ENCODE measurements around the gene GYS1.
A peak's percentile ranks its signal among the peaks of the same experiment; 100 is the strongest.

Gene GYS1

GRCh38 chr19:48955308-48955958 is 37.7 kb downstream of the GYS1 start:
- peaks cover 19% of the 10 kb centered on the region for H3K4me1 Mint-ChIP-seq
- peaks cover 10% of the 10 kb centered on the region for H3K36me3 Mint-ChIP-seq

DNA sequence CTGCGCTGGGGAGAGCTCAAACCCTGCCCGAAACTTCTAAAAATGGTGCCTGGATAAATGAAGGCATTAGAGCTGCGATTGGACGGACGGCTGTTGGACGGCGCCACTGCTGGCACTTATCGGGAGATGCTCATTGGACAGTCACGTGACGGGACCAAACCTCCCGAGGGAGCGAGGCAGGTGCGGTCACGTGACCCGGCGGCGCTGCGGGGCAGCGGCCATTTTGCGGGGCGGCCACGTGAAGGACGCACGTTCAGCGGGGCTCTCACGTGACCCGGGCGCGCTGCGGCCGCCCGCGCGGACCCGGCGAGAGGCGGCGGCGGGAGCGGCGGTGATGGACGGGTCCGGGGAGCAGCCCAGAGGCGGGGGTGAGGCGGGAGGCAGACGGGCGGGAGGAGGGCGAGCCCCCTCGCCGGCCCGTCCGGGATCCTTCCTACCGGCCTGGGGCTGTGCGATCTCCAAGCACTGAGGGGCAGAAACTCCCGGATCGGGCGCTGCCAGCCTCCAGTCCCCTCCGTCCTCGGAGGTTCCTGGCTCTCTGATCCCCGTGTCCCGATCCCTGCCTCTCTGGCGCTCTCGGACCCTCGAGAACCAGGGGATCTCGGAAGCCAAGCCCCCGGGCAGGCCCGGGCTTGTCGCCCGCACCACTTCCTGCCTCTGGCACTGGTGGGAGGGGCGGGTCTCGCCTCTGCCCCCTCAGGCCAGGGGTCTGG is 38.4 kb downstream of the GYS1 start, which contains the start of gene BAX:
Gene BAX, plus strand, starts transcription at position 281 of the 713 bp plus-strand sequence. Its CDS starts 54 bp downstream, at position 335.
- Mint-ChIP-seq H3K27me3 (no peaks in the 10 kb centered on the region), H3K4me1 (peaks cover 19% of the 10 kb centered on the region), H3K36me3 (peaks cover 10% of the 10 kb centered on the region), H3K9me3 (no peaks in the 10 kb centered on the region), H3K27ac (peak within 1 kb of the TSS; percentile 26), H3K4me3 (peak within 1 kb of the TSS; percentile 94)
- peak; percentile 85 to 86 for DNase-seq (ENCODE audit: low spot score in 2 of 2)
- ATAC-seq (ENCODE audit: low read depth): peak; percentile 94

More at GRCh38 chr19:48955308-48955958, 37.7 kb downstream of the GYS1 start:
- Mint-ChIP-seq H3K27ac (peak overlapping the region; percentile 26), H3K4me3 (peak overlapping the region; percentile 94), H3K9me3 (no peaks in the 10 kb centered on the region), H3K27me3 (no peaks in the 10 kb centered on the region)
- DNase-seq (ENCODE audit: low spot score in 2 of 2) (no peak), ATAC-seq (ENCODE audit: low read depth) (no peak)

DNA sequence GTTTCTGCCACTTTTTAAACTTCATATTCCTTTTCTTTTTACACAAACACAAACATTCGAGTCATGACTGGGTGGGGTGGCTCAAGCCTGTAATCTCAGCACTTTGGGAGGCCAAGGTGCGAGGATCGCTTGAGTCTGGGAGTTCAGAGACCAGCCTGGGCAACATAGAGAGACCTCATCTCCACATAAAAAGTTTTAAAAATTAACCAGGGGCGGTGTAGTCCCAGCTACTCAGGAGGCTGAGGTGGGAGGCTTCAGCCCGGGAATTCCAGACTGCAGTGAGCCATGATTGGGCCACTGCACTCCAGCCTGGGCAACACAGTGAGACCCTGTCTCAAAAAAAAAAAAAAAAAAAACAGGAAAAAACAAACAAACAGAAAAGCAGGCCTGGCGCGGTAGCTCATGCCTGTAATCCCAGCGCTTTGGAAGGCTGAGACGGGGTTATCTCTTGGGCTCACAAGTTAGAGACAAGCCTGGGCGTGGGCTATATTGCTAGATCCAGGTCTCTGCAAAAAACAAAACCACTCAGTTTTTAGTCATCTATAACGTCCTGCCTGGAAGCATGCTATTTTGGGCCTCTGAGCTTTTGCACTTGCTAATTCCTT is 39.0 kb downstream of the GYS1 start:
- Mint-ChIP-seq H3K9me3 (no peaks in the 10 kb centered on the region), H3K36me3 (peaks cover 10% of the 10 kb centered on the region), H3K4me3 (peak overlapping the region; percentile 94), H3K27me3 (no peaks in the 10 kb centered on the region), H3K4me1 (peaks cover 19% of the 10 kb centered on the region), H3K27ac (no peak overlapping the region)
- no peak for ATAC-seq (ENCODE audit: low read depth)
- no peak for DNase-seq (ENCODE audit: low spot score in 2 of 2)

DNA sequence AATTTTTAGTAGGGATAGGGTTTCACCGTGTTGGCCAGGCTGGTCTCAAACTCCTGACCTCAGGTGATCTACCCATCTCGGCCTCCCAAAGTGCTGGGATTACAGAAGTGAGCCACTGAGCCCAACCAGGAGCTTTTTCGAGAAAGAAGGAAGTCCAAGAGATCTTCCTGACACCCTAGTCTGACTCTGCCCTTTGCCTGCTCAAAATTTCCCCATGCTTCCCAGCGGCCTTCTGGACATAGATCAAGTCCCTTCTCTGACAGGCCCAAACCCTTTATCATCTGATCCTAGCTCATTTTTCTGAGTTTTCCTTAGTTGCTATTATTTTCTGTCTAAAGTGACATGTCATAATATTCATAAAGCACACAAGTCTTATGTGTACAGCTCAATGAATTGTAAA is 40.0 kb downstream of the GYS1 start:
- Mint-ChIP-seq H3K36me3 (peaks cover 7% of the 10 kb centered on the region), H3K9me3 (peaks cover 1% of the 10 kb centered on the region), H3K4me1 (peaks cover 16% of the 10 kb centered on the region), H3K4me3 (no peak overlapping the region), H3K27me3 (no peaks in the 10 kb centered on the region), H3K27ac (no peak overlapping the region)
- DNase-seq (ENCODE audit: low spot score in 2 of 2) (no peak), ATAC-seq (ENCODE audit: low read depth) (no peak)

- Mint-ChIP-seq H3K4me3 (no peak overlapping the region), H3K36me3 (no peaks in the 10 kb centered on the region), H3K4me1 (peaks cover 9% of the 10 kb centered on the region), H3K9me3 (peaks cover 1% of the 10 kb centered on the region), H3K27ac (no peak overlapping the region), H3K27me3 (no peaks in the 10 kb centered on the region)
- ATAC-seq (ENCODE audit: low read depth) (no peak), DNase-seq (ENCODE audit: low spot score in 2 of 2) (no peak)
Observed at GRCh38 chr19:48950830-48951519, 42.1 kb downstream of the GYS1 start.

- Mint-ChIP-seq H3K4me1 (peaks cover 3% of the 10 kb centered on the region), H3K9me3 (peaks cover 1% of the 10 kb centered on the region), H3K36me3 (no peaks in the 10 kb centered on the region), H3K27me3 (no peaks in the 10 kb centered on the region), H3K4me3 (no peak overlapping the region), H3K27ac (no peak overlapping the region)
- no peak for DNase-seq (ENCODE audit: low spot score in 2 of 2)
- no peak for ATAC-seq (ENCODE audit: low read depth)
Observed at GRCh38 chr19:48950159-48950558, 43.0 kb downstream of the GYS1 start.

DNA sequence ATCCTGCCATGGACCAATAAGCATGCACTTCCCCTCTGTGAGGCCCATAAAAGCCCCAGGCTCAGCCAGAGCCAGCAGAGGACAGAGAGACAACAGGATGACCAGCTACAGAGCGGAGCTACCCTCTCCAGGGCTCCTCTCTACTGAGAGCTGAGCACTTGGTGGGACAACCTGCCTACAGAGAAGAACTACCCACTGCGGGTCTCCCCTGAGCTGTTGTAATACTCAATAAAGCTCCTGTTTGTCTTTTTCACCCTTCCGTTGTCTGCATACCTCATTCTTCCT is 45.9 kb downstream of the GYS1 start:
- no peaks in the 10 kb centered on the region for H3K27me3 Mint-ChIP-seq
- DNase-seq (ENCODE audit: low spot score in 2 of 2) (no peak), ATAC-seq (ENCODE audit: low read depth) (no peak)
- no peak overlapping the region for H3K4me3 Mint-ChIP-seq
- no peaks in the 10 kb centered on the region for H3K36me3 Mint-ChIP-seq
- H3K9me3 Mint-ChIP-seq: peaks cover 1% of the 10 kb centered on the region
- no peak overlapping the region for H3K27ac Mint-ChIP-seq
- H3K4me1 Mint-ChIP-seq: no peaks in the 10 kb centered on the region

DNA sequence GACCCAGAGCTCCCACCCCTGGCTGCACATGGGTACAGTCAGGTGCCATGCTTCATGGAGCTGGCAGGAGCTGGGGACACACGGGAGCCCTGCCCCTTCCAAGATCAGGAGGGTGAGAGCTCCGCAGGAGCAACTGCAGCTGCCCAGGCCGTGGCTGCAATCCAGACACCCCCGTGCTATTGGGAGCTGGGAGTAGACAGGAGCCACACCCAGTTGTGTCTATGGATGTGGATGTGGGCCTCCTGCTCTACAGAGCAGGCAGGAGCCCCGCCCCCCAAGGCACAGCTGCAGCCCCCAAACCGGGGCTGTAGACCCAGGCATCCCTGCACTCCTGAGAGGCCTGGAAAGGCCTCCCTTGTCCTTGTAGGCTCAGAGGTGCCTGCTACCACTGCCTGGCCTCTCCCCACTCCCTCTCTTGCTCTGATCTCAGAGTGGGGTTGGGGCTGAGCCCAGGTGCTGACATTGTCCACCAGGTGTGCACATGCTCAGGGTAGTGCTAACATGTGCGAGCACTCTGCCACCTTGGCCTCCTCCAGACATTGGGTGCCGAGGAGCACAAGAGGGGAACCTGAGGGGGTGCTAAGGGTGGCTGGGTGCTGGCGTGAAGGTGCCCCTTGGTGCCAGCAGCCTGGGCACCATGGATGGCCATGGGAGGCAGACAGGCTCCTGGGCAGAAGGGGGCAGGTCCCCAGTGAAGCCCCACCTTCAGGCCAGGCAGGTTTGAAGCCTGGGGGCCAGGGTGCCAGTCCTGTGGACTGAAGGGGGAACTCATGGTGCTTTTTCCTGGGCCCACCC is 46.4 kb downstream of the GYS1 start:
- H3K27ac Mint-ChIP-seq: no peak overlapping the region
- H3K4me1 Mint-ChIP-seq: no peaks in the 10 kb centered on the region
- peaks cover 1% of the 10 kb centered on the region for H3K9me3 Mint-ChIP-seq
- H3K27me3 Mint-ChIP-seq: no peaks in the 10 kb centered on the region
- no peaks in the 10 kb centered on the region for H3K36me3 Mint-ChIP-seq
- ATAC-seq (ENCODE audit: low read depth): no peak
- DNase-seq (ENCODE audit: low spot score in 2 of 2): no peak
- H3K4me3 Mint-ChIP-seq: no peak overlapping the region

- no peak for ATAC-seq (ENCODE audit: low read depth)
Observed at GRCh38 chr19:48945817-48946216, 47.3 kb downstream of the GYS1 start.

DNA sequence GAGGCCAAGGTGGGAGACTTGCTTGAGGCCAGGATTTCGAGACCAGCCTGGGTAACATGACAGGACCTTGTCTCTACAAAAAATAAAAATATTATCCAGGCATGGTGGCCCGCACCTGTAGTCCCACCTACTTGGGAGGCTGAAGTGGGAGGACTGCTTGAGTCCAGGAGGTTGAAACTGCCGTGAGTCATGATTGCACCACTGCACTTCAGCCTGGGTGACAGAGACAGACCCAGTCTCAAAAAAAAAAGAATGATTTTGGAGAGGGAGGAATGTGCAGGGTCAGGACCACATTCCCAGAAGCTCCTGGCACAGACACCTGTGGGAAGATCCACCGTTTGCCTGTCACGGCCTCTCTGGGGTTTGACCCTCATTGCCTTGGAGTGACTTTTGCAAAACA is 47.7 kb downstream of the GYS1 start:
- no peak for ATAC-seq (ENCODE audit: low read depth)
- H3K4me1 Mint-ChIP-seq: no peaks in the 10 kb centered on the region

More at GRCh38 chr19:48945817-48946216, 47.3 kb downstream of the GYS1 start:
- Mint-ChIP-seq H3K36me3 (no peaks in the 10 kb centered on the region), H3K9me3 (peaks cover 1% of the 10 kb centered on the region), H3K4me1 (no peaks in the 10 kb centered on the region), H3K27ac (no peak overlapping the region), H3K4me3 (no peak overlapping the region), H3K27me3 (no peaks in the 10 kb centered on the region)
- no peak for DNase-seq (ENCODE audit: low spot score in 2 of 2)

DNA sequence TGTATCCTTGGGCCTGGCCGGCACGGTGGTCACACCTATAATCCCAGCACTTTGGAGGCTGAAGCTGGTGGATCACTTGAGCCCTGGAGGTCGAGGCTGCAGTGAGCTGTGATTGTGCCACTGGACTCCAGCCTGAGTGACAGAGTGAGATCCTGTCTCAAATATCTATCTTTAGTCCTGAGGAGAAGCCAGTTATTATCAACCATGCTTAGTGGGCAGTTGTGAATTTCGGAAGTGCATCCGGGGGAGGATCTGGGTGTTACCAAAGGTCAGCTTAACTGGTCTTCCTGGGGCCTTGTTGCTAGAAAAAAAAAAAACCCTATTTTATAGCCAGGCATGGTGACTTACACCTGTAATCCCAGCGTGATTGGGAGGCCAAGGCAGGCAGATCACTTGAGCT is 50.0 kb downstream of the GYS1 start:
- Mint-ChIP-seq H3K4me1 (no peaks in the 10 kb centered on the region), H3K27ac (no peak overlapping the region)
- no peak for ATAC-seq (ENCODE audit: low read depth)

More for the DNA sequence above, 47.7 kb downstream of the GYS1 start:
- H3K36me3 Mint-ChIP-seq: no peaks in the 10 kb centered on the region
- no peak for DNase-seq (ENCODE audit: low spot score in 2 of 2)
- peaks cover 1% of the 10 kb centered on the region for H3K9me3 Mint-ChIP-seq
- no peak overlapping the region for H3K4me3 Mint-ChIP-seq
- no peaks in the 10 kb centered on the region for H3K27me3 Mint-ChIP-seq
- H3K27ac Mint-ChIP-seq: no peak overlapping the region

DNA sequence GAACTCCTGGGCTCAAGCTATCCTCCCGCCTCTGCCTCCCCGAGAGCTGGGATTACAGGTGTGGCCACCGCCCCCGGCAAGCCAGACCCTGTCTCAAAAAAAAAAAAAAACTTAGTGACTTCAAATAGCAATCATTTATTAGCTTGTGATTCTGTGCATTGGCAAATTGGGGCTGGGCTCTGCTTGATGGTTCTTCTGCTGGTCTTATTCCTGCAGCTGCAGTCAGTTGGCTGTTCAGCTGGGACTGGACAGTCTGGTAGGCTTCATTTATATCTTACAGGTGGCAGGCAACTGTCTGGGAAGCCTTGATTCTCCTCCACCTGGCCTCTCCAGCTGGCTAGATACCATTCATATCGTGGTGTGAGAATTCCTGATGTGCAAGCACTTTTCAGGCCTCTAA is 52.2 kb downstream of the GYS1 start:
- DNase-seq (ENCODE audit: low spot score in 2 of 2) (no peak), ATAC-seq (ENCODE audit: low read depth) (no peak)
- Mint-ChIP-seq H3K4me3 (no peak overlapping the region), H3K36me3 (no peaks in the 10 kb centered on the region), H3K4me1 (no peaks in the 10 kb centered on the region), H3K27ac (no peak overlapping the region), H3K27me3 (peaks cover 1% of the 10 kb centered on the region), H3K9me3 (no peaks in the 10 kb centered on the region)

More for the DNA sequence above, 50.0 kb downstream of the GYS1 start:
- Mint-ChIP-seq H3K27me3 (no peaks in the 10 kb centered on the region), H3K4me3 (no peak overlapping the region), H3K9me3 (no peaks in the 10 kb centered on the region), H3K36me3 (no peaks in the 10 kb centered on the region)
- DNase-seq (ENCODE audit: low spot score in 2 of 2): no peak

DNA sequence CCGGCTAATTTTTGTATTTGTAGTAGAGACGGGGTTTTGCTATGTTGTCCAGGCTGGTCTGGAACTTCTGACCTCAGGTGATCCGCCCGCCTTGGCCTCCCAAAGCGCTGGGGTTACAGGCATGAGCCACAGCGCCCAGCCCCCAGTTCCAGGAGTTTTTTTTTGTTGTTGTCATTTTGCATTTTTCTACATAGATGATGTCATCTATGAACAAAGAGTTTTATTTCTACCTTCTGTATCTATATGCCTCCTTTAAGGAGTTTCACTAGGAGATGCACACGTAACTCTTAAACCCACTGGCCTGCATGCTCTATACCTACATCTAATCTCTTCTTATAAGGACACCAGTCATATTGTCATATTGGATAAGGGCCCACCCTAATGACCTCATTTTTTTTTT is 54.9 kb downstream of the GYS1 start:
- no peaks in the 10 kb centered on the region for H3K36me3 Mint-ChIP-seq
- no peak overlapping the region for H3K27ac Mint-ChIP-seq
- DNase-seq (ENCODE audit: low spot score in 2 of 2) (no peak), ATAC-seq (ENCODE audit: low read depth) (no peak)
- H3K9me3 Mint-ChIP-seq: no peaks in the 10 kb centered on the region
- H3K4me3 Mint-ChIP-seq: no peak overlapping the region
- H3K27me3 Mint-ChIP-seq: peaks cover 1% of the 10 kb centered on the region
- peaks cover 5% of the 10 kb centered on the region for H3K4me1 Mint-ChIP-seq
